PFSK-1 (cell line): ENCODE data around the gene TRABD2A.
A peak's percentile ranks its signal among the peaks of the same experiment; 100 is the strongest.

ENCODE experiments used
- FOXP2 ChIP-seq: optimal IDR thresholded peaks from 2 replicates; pipeline ENCODE3; 2011; ENCODE audit warnings: borderline replicate concordance, control low read depth, inconsistent platforms; ENCODE audit not compliant: insufficient read depth; ENCODE audit errors: extremely low read length, extremely low read depth
- POLR2AphosphoS5 ChIP-seq: IDR thresholded peaks from 2 replicates; pipeline ENCODE4 v1.6.1; 2012; ENCODE audit warnings: low read depth, mild to moderate bottlenecking, control low read depth, low read length, moderate library complexity
- SIN3A ChIP-seq: IDR thresholded peaks from 2 replicates; pipeline ENCODE4 v1.6.1; 2012; ENCODE audit warnings: mild to moderate bottlenecking, low read length, moderate library complexity, borderline replicate concordance; ENCODE audit not compliant: insufficient read depth
- TAF1 ChIP-seq: IDR thresholded peaks from 2 replicates; pipeline ENCODE4 v1.6.1; 2012; ENCODE audit warnings: low read length, control low read depth, borderline replicate concordance; ENCODE audit not compliant: insufficient read depth
- TF ChIP-seq, protein P1 (sequence below), 2 experiments: IDR thresholded peaks; 2 replicates each; pipeline versions ENCODE4 v1.6.1 to v1.8.0; 2011 to 2012; ENCODE audit warnings: low read depth in 2 of 2, low read length in 2 of 2, control low read depth in 1 of 2, inconsistent platforms in 1 of 2, mild to moderate bottlenecking in 1 of 2, moderate library complexity in 1 of 2; ENCODE audit not compliant: insufficient read depth in 1 of 2

Gene TRABD2A

DNA sequence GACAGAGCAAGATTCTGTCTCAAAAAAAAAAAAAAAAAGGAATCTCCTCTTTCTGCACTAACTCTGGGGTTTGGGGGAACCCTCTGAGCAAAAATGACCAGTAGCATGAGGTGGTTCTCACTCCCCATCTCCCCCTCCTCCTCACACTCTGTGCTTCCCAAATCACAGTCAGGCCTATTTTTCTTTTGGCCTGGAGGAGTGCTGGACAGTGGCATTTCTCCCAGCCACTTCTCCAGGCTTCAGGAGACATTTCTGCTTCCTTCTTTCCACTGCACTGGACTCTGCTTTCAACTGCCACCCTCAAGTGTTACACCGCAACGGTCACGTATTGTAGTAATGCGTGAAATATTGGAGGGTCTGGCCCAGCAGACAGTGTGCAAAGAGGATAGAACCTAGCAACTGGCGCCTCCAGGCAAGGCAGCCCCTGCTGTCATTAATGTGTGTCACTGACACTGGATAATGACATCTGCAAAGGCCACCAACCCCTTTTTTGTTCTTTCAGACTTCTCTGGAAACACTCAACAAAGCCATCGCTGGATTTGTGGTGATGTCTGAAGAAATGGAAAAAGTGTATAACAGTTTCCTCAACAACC lies 68.9 kb downstream of the TRABD2A start:
- no peak for TF ChIP-seq POLR2AphosphoS5
- TF ChIP-seq, protein P1, sequence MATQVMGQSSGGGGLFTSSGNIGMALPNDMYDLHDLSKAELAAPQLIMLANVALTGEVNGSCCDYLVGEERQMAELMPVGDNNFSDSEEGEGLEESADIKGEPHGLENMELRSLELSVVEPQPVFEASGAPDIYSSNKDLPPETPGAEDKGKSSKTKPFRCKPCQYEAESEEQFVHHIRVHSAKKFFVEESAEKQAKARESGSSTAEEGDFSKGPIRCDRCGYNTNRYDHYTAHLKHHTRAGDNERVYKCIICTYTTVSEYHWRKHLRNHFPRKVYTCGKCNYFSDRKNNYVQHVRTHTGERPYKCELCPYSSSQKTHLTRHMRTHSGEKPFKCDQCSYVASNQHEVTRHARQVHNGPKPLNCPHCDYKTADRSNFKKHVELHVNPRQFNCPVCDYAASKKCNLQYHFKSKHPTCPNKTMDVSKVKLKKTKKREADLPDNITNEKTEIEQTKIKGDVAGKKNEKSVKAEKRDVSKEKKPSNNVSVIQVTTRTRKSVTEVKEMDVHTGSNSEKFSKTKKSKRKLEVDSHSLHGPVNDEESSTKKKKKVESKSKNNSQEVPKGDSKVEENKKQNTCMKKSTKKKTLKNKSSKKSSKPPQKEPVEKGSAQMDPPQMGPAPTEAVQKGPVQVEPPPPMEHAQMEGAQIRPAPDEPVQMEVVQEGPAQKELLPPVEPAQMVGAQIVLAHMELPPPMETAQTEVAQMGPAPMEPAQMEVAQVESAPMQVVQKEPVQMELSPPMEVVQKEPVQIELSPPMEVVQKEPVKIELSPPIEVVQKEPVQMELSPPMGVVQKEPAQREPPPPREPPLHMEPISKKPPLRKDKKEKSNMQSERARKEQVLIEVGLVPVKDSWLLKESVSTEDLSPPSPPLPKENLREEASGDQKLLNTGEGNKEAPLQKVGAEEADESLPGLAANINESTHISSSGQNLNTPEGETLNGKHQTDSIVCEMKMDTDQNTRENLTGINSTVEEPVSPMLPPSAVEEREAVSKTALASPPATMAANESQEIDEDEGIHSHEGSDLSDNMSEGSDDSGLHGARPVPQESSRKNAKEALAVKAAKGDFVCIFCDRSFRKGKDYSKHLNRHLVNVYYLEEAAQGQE (IDR thresholded peaks at IDR 0.05; ENCODE audit: insufficient read depth in 1 of 2, low read depth in 2 of 2, low read length in 2 of 2): peak in 1 of 2 experiments; percentile 75; a peak in 2 of 4 replicates

- TF ChIP-seq, protein P1 (IDR thresholded peaks at IDR 0.05; ENCODE audit: insufficient read depth in 1 of 2, low read depth in 2 of 2, low read length in 2 of 2): no peak
- TF ChIP-seq POLR2AphosphoS5 (no peak), SIN3A (no peak), FOXP2 (no peak), TAF1 (no peak)
These were observed 72.6 kb downstream of the TRABD2A start for GRCh38 chr2:84808279-84808678.

- TF ChIP-seq TAF1 (no peak), FOXP2 (no peak), POLR2AphosphoS5 (no peak), SIN3A (no peak)
- TF ChIP-seq, protein P1 (IDR thresholded peaks at IDR 0.05; ENCODE audit: insufficient read depth in 1 of 2, low read depth in 2 of 2, low read length in 2 of 2): no peak
These were observed 73.8 kb downstream of the TRABD2A start for GRCh38 chr2:84807063-84807485.

DNA sequence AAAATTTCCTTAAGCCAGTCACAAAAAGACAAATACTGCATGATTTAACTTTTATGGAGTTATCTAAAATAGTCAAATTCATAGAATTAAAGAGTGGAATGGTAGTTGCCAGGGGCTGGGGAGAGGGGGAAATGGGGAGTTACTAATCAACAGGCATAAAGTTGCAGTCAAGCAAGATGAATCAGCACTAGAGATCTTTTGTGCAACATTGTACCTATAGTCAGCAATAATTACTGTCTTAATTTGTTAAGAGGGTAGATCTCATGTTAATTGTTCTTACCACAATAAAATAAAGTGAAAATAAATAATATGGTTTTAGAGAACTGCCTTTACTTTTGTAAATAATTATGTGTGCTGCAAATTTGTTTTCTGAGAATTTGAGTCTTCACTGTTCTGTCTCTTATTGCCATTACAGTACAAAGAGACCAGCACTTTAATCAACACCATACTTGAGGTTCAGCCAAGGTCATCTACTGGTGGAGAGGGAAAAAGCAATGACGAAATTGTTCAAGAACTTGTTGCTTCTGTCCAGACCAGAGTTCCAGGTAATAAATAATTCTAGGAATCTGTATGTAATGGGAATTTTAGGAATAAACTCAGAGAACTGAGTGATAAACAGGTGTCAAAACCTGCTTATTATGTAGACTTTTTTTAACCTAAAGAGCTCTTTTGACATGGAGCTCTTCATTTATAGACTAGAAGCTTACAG lies 75.5 kb downstream of the TRABD2A start:
- TF ChIP-seq, protein P1 (IDR thresholded peaks at IDR 0.05; ENCODE audit: insufficient read depth in 1 of 2, low read depth in 2 of 2, low read length in 2 of 2): no peak
- TF ChIP-seq FOXP2 (no peak), POLR2AphosphoS5 (no peak), TAF1 (no peak), SIN3A (no peak)

DNA sequence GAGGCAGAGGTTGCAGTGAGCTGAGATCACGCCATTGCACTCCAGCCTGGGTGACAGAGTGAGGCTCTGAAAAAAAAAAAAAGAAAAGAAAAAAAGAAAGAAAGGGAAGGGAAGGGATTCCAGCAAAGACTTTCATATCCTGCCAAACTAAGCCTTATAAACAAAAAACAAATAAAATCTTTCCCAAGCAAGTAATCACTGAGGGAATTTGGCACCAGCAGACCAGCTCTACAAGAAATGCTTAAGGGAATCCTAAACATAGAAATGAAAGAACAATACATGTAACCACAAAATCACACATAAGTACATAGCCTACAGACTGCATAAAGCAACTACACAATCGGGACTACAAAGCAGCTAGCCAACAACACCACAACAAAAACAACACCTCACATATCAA lies 79.1 kb downstream of the TRABD2A start:
- TF ChIP-seq FOXP2 (no peak), POLR2AphosphoS5 (no peak), TAF1 (no peak), SIN3A (no peak)
- TF ChIP-seq, protein P1 (IDR thresholded peaks at IDR 0.05; ENCODE audit: insufficient read depth in 1 of 2, low read depth in 2 of 2, low read length in 2 of 2): no peak
